H1 (cell line): ENCODE data around the gene SLC25A15. TPM values are rescaled to one million over a fixed set of nuclear protein-coding genes. Genes with fewer than 3 reads are reported as not detected.

Experiments used
- CTCF ChIA-PET: fragments of 300-600 bp; sonication (Branson Sonifier 250); formaldehyde crosslinking; loops from one replicate; lab custom pipeline; 2021; ENCODE audit not compliant: partially characterized antibody; lab: Charles Lee
- POLR2A ChIA-PET: fragments of 300-600 bp; sonication (Branson Sonifier 250); formaldehyde crosslinking; loops from one replicate; lab custom pipeline; 2021; ENCODE audit warnings: inconsistent platforms; ENCODE audit not compliant: partially characterized antibody; lab: Charles Lee
- DNase-seq, 2 experiments: peaks; one replicate each; pipeline versions ENCODE4 v3.0.0 to v3.0.0-alpha.2; 2010 to 2022; ENCODE audit warnings: low spot score in 2 of 2, low read depth in 1 of 2, mixed read lengths in 1 of 2
- FAIRE-seq: peaks from 2 replicates; lab custom pipeline; 2011; peaks lifted over from hg19 to GRCh38; lab: Jason Lieb, UNC
- H2AFZ ChIP-seq: 2 replicates; pipeline ENCODE4 v1.8.1; 2012; ENCODE audit warnings: low read length, inconsistent platforms
- H2AK5ac ChIP-seq: 2 replicates; pipeline ENCODE4 v1.6.1; 2013; ENCODE audit warnings: low read depth, low read length
- H2BK120ac ChIP-seq: replicated peaks from 2 replicates; pipeline ENCODE3; 2013; ENCODE audit warnings: low read depth, low read length, inconsistent platforms
- H2BK12ac ChIP-seq: 2 replicates; pipeline ENCODE4 v1.6.1; 2013; ENCODE audit warnings: low read depth, low read length
- H2BK15ac ChIP-seq: 2 replicates; pipeline ENCODE4 v1.6.1; 2013; ENCODE audit warnings: low read length
- H2BK20ac ChIP-seq: 2 replicates; pipeline ENCODE4 v1.6.1; 2013; ENCODE audit warnings: low read length
- H2BK5ac ChIP-seq: 2 replicates; pipeline ENCODE4 v1.6.1; 2013; ENCODE audit warnings: low read depth, low read length
- H3K14ac ChIP-seq: 2 replicates; pipeline ENCODE4 v1.6.1; 2013; ENCODE audit warnings: inconsistent platforms; ENCODE audit not compliant: insufficient read length
- H3K18ac ChIP-seq: 2 replicates; pipeline ENCODE4 v1.6.1; 2013; ENCODE audit warnings: low read length; ENCODE audit errors: extremely low read depth
- H3K23ac ChIP-seq: 2 replicates; pipeline ENCODE4 v1.6.1; 2013; ENCODE audit warnings: inconsistent platforms; ENCODE audit not compliant: insufficient read length
- H3K23me2 ChIP-seq: 2 replicates; pipeline ENCODE4 v1.6.1; 2013; ENCODE audit warnings: low read depth, low read length
- H3K27ac ChIP-seq: 2 replicates; pipeline ENCODE4 v1.6.1; 2011; ENCODE audit warnings: low read depth, low read length, inconsistent platforms
- H3K27me3 ChIP-seq, 4 experiments: replicated peaks in 1 of 4; 1 replicate in 1 of 4; 2 replicates in 3 of 4; pipeline versions ENCODE4 v1.6.1 to v1.8.1; 2011 to 2013; ENCODE audit warnings: low read length in 3 of 4, mild to moderate bottlenecking in 3 of 4, inconsistent platforms in 2 of 4, mixed read lengths in 2 of 4, moderate library complexity in 1 of 4; ENCODE audit not compliant: control insufficient read depth in 3 of 4, insufficient read depth in 3 of 4; ENCODE audit errors: extremely low read depth in 1 of 4
- H3K36me3 ChIP-seq, 4 experiments: 2 replicates each; pipeline versions ENCODE4 v1.6.1 to v1.8.1; 2011 to 2013; ENCODE audit warnings: mild to moderate bottlenecking in 4 of 4, low read length in 3 of 4, moderate library complexity in 2 of 4, control low read depth in 1 of 4, inconsistent platforms in 1 of 4; ENCODE audit not compliant: insufficient read depth in 4 of 4, control insufficient read depth in 2 of 4
- H3K4ac ChIP-seq: replicated peaks from 2 replicates; pipeline ENCODE3; 2013; ENCODE audit warnings: low read length, low read depth, mixed read lengths, inconsistent platforms; ENCODE audit not compliant: insufficient read length
- H3K4me1 ChIP-seq, 4 experiments: replicated peaks in 1 of 4; 1 replicate in 1 of 4; 2 replicates in 3 of 4; pipeline versions ENCODE4 v1.6.1 to v1.8.1; 2011 to 2013; ENCODE audit warnings: low read length in 3 of 4, inconsistent platforms in 2 of 4, mixed read lengths in 1 of 4; ENCODE audit not compliant: insufficient read depth in 4 of 4, control insufficient read depth in 3 of 4
- H3K4me2 ChIP-seq, 2 experiments: 2 replicates each; pipeline versions ENCODE4 v1.6.1 to v1.8.1; 2011 to 2013; ENCODE audit warnings: low read depth in 2 of 2, low read length in 2 of 2, control low read depth in 1 of 2, inconsistent platforms in 1 of 2, mild to moderate bottlenecking in 1 of 2; ENCODE audit not compliant: insufficient read depth in 1 of 2
- H3K4me3 ChIP-seq, 4 experiments: fragments of 200-600, 300-600 bp in 1 of 4; sonication (generic), shearing (Covaris generic), sonication (Bioruptor Twin) in 1 of 4; 2 replicates each; pipeline versions ENCODE4 v1.5.1 to v1.8.1; 2011 to 2016; ENCODE audit warnings: low read length in 4 of 4, low read depth in 3 of 4, control low read depth in 2 of 4, inconsistent platforms in 2 of 4, mild to moderate bottlenecking in 2 of 4, mixed read lengths in 1 of 4, moderate library complexity in 1 of 4; ENCODE audit not compliant: insufficient read depth in 2 of 4; ENCODE audit errors: extremely low read depth in 1 of 4
- H3K56ac ChIP-seq: replicated peaks from 2 replicates; pipeline ENCODE3; 2013; ENCODE audit warnings: low read depth, mild to moderate bottlenecking, mixed read lengths, low read length, inconsistent platforms; ENCODE audit not compliant: insufficient read length
- H3K79me1 ChIP-seq: 2 replicates; pipeline ENCODE4 v1.6.1; 2013; ENCODE audit warnings: low read depth, low read length, control low read depth
- H3K79me2 ChIP-seq, 2 experiments: 2 replicates each; pipeline versions ENCODE4 v1.6.1 to v1.8.1; 2012 to 2013; ENCODE audit warnings: low read length in 2 of 2, mild to moderate bottlenecking in 2 of 2, inconsistent platforms in 1 of 2; ENCODE audit not compliant: insufficient read depth in 2 of 2, control insufficient read depth in 1 of 2
- H3K9ac ChIP-seq, 4 experiments: replicated peaks in 1 of 4; 1 replicate in 1 of 4; 2 replicates in 3 of 4; pipeline versions ENCODE4 v1.6.1 to v1.8.1; 2011 to 2013; ENCODE audit warnings: low read depth in 3 of 4, low read length in 3 of 4, control low read depth in 2 of 4, mild to moderate bottlenecking in 2 of 4, moderate library complexity in 2 of 4, inconsistent platforms in 1 of 4; ENCODE audit errors: extremely low read depth in 1 of 4
- H3K9me3 ChIP-seq, 2 experiments: 2 replicates each; pipeline versions ENCODE4 v1.6.1 to v1.8.1; 2012 to 2013; ENCODE audit warnings: mild to moderate bottlenecking in 2 of 2, moderate library complexity in 2 of 2, control low read depth in 1 of 2, inconsistent platforms in 1 of 2, low read depth in 1 of 2, low read length in 1 of 2, mixed read lengths in 1 of 2; ENCODE audit not compliant: insufficient read depth in 2 of 2
- H4K20me1 ChIP-seq, 2 experiments: replicated peaks in 1 of 2; 2 replicates each; pipeline versions ENCODE3 to v1.8.1; 2011 to 2013; ENCODE audit warnings: inconsistent platforms in 2 of 2, low read length in 2 of 2, mild to moderate bottlenecking in 1 of 2; ENCODE audit not compliant: insufficient read depth in 2 of 2, control insufficient read depth in 1 of 2
- H4K5ac ChIP-seq: 2 replicates; pipeline ENCODE4 v1.6.1; 2013; ENCODE audit warnings: low read length, low read depth, mixed read lengths, inconsistent platforms; ENCODE audit not compliant: insufficient read length
- H4K8ac ChIP-seq: 2 replicates; pipeline ENCODE4 v1.8.0; 2013; ENCODE audit warnings: mild to moderate bottlenecking, moderate library complexity, low read length, inconsistent platforms; ENCODE audit not compliant: insufficient read depth; ENCODE audit errors: extremely low read depth
- H4K91ac ChIP-seq: replicated peaks from 2 replicates; pipeline ENCODE3; 2013; ENCODE audit warnings: low read length, mixed read lengths, inconsistent platforms; ENCODE audit not compliant: insufficient read length
- BCL11A ChIP-seq, 2 experiments: IDR thresholded peaks; one replicate each; pipeline ENCODE4 v1.6.1; 2011; ENCODE audit warnings: low read depth in 2 of 2, low read length in 2 of 2, mild to moderate bottlenecking in 2 of 2
- CHD2 ChIP-seq: IDR thresholded peaks from 2 replicates; pipeline ENCODE4 v1.6.1; 2012; ENCODE audit warnings: low read length, improper control_type of control experiment
- GTF2F1 ChIP-seq: IDR thresholded peaks from 2 replicates; pipeline ENCODE4 v1.6.1; 2012; ENCODE audit warnings: low read depth, low read length, improper control_type of control experiment, borderline replicate concordance
- PHF8 ChIP-seq: fragments of 200-600 bp; sonication (generic); conservative IDR thresholded peaks from 2 replicates; pipeline ENCODE4 v1.7.1; 2012; ENCODE audit warnings: low read depth, mild to moderate bottlenecking, inconsistent platforms, low read length, moderate library complexity
- RFX5 ChIP-seq: IDR thresholded peaks from 2 replicates; pipeline ENCODE4 v1.6.1; 2011; ENCODE audit warnings: low read depth, low read length, improper control_type of control experiment, borderline replicate concordance
- RXRA ChIP-seq: IDR thresholded peaks from 2 replicates; pipeline ENCODE4 v1.6.1; 2011; ENCODE audit warnings: low read depth, mild to moderate bottlenecking, low read length, moderate library complexity; ENCODE audit not compliant: insufficient read depth
- SAP30 ChIP-seq: fragments of 300-600 bp; sonication (generic); IDR thresholded peaks from 2 replicates; pipeline ENCODE4 v1.7.1; 2012; ENCODE audit warnings: low read length, moderate library complexity, mild to moderate bottlenecking, inconsistent platforms; ENCODE audit not compliant: insufficient read depth, insufficient replicate concordance
- SIRT6 ChIP-seq: IDR thresholded peaks from one replicate; pipeline ENCODE4 v1.7.1; 2012; ENCODE audit warnings: low read length, inconsistent platforms
- SP1 ChIP-seq: IDR thresholded peaks from 2 replicates; pipeline ENCODE4 v1.6.1; 2011; ENCODE audit warnings: low read depth, low read length
- SP4 ChIP-seq: IDR thresholded peaks from 2 replicates; pipeline ENCODE4 v1.6.1; 2012; ENCODE audit warnings: low read length, inconsistent platforms
- SRF ChIP-seq: IDR thresholded peaks from 2 replicates; pipeline ENCODE4 v1.6.1; 2011; ENCODE audit warnings: mild to moderate bottlenecking, low read depth, low read length, moderate library complexity
- TAF1 ChIP-seq: IDR thresholded peaks from 2 replicates; pipeline ENCODE4 v1.6.1; 2011; ENCODE audit warnings: mild to moderate bottlenecking, low read depth, low read length
- TCF12 ChIP-seq: IDR thresholded peaks from 2 replicates; pipeline ENCODE4 v1.6.1; 2011; ENCODE audit warnings: low read depth, mild to moderate bottlenecking, low read length
- TEAD4 ChIP-seq: IDR thresholded peaks from 2 replicates; pipeline ENCODE4 v1.6.1; 2012; ENCODE audit warnings: low read depth, low read length, inconsistent platforms, mixed read lengths
- YY1 ChIP-seq: IDR thresholded peaks from 2 replicates; pipeline ENCODE4 v1.6.1; 2011; ENCODE audit warnings: low read depth, mild to moderate bottlenecking, low read length
- ZNF274 ChIP-seq: IDR thresholded peaks from 2 replicates; pipeline ENCODE4 v1.7.0; 2012; ENCODE audit warnings: low read length, borderline replicate concordance; ENCODE audit errors: extremely low read depth
- WGBS, 2 experiments: shearing (Covaris generic) in 1 of 2; methylation state at CpG; one replicate each; pipeline versions ENCODE4 v1.1.6 to v1.1.7; 2013 to 2015; ENCODE audit warnings: low lambda C conversion rate in 2 of 2, mixed read lengths in 2 of 2, inconsistent platforms in 1 of 2, low coverage in 1 of 2, missing lambda C conversion rate in 1 of 2; ENCODE audit not compliant: insufficient replicate concordance in 2 of 2, insufficient coverage in 1 of 2, insufficient read length in 1 of 2; ENCODE audit errors: extremely low coverage in 1 of 2, missing lambda C conversion rate in 1 of 2; 5-methylcytosine and 5-hydroxymethylcytosine counted together
- polyA plus RNA-seq, 7 experiments: library from polyadenylated mRNA; depleted of rRNA in 3 of 7; stranded (reverse) in 5 of 7; unstranded in 2 of 7; fragments of >200 nt in 5 of 7; fragments of 200-250 nt in 2 of 7; gene quantifications; 1 replicate in 5 of 7; 2 replicates in 1 of 7; 4 replicates in 1 of 7; pipeline versions ENCODE4 v1.2.1 to v1.2.3, GENCODE V29; 2011 to 2013; ENCODE audit warnings: missing spikeins in 2 of 7, mixed read lengths in 2 of 7
- total RNA-seq: library from RNA; stranded (reverse); fragmentation: NEBNext Ultra II Directional; extraction: Animal tissue kit (Norgen Biotek cat#: 25700); gene quantifications from 2 replicates; pipeline ENCODE4 v1.2.1, GENCODE V29; 2021

Gene SLC25A15
- total and polyA plus RNA-seq, 2 of the 8 experiments (the other 6 are each of a cell fraction or from before 2014, with no cell fraction given): 12.4 to 23.4 TPM

DNA sequence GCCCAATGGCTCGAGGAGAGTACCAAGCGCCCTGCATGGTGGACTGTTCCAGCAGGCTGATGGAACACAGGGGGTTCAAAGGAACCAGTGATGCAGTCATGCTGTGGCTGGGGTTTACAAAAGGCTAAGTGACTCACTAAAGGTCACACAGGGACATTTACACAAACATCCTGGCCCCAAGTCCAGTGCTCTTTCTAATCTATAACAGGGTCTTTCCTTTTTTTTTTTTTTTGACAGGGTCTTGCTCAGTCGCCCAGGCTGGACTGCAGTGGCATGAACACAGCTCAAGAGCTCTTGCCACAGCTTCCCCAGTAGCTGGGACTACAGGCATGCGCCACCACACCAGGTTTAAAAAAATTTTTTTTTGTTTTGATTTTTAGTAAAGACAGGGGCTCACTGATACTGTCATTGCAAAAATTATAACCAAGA is 2.8 kb upstream of the SLC25A15 start:
- CTCF ChIA-PET: interaction anchor here (0.6 to 4.8 kb wide), 3 partner anchors 9 to 1813 kb away, joined by 3 to 38 read pairs (median 3); no protein-coding TSS in a partner anchor
- DNase-seq: no peak
- no peak for FAIRE-seq

More for the DNA sequence above, 2.8 kb upstream of the SLC25A15 start:
- H3K79me1 ChIP-seq: no peaks in the 10 kb centered on the region
- no peak overlapping the region for H2AFZ ChIP-seq
- no peak overlapping the region for H2BK120ac ChIP-seq
- H3K23me2 ChIP-seq: peaks cover 7% of the 10 kb centered on the region; the same call in 1 of the 2 replicates
- no peak overlapping the region for H3K18ac ChIP-seq
- H3K9ac ChIP-seq: no peak overlapping the region
- no peak overlapping the region for H3K4me3 ChIP-seq
- no peaks in the 10 kb centered on the region for H3K36me3 ChIP-seq
- H2BK5ac ChIP-seq: no peak overlapping the region
- no peaks in the 10 kb centered on the region for H3K79me2 ChIP-seq
- no peak overlapping the region for H3K23ac ChIP-seq
- no peak overlapping the region for H3K27ac ChIP-seq
- no peak overlapping the region for H2AK5ac ChIP-seq
- H3K56ac ChIP-seq: no peak overlapping the region
- no peak overlapping the region for H2BK12ac ChIP-seq
- no peak overlapping the region for H2BK20ac ChIP-seq
- no peaks in the 10 kb centered on the region for H4K20me1 ChIP-seq
- POLR2A ChIA-PET: no interaction called here
- H4K8ac ChIP-seq: no peak overlapping the region
- H2BK15ac ChIP-seq: no peak overlapping the region
- no peak overlapping the region for H3K4ac ChIP-seq
- H3K9me3 ChIP-seq: no peaks in the 10 kb centered on the region
- H3K27me3 ChIP-seq: no peaks in the 10 kb centered on the region
- H4K91ac ChIP-seq: no peak overlapping the region
- H3K4me1 ChIP-seq: 0 out of 7 replicates have a peak, but pooled peaks cover 0 to 4% (median 0%) of the 10 kb centered on the region in 4 experiments
- TF ChIP-seq TCF12 (no peak), TAF1 (no peak), SP4 (no peak), RFX5 (no peak), RXRA (no peak), SIRT6 (no peak), CHD2 (no peak), YY1 (no peak), SRF (no peak), SAP30 (no peak), BCL11A (IDR thresholded peaks at IDR 0.05; ENCODE audit: low read depth in 2 of 2, low read length in 2 of 2) (no peak), TEAD4 (no peak), PHF8 (no peak), GTF2F1 (no peak), ZNF274 (no peak), SP1 (no peak)
- H3K4me2 ChIP-seq: no peak overlapping the region
- WGBS, 2 experiments: 89% methylated on average over 4 of the region's 4 CpGs; no CpG with 5 or more reads in 1 of the 2 experiments
- no peak overlapping the region for H4K5ac ChIP-seq
- H3K14ac ChIP-seq: no peak overlapping the region
